Measurements from ENCODE around the gene MAPK8IP3.

The MAPK8IP3 gene

GRCh38 chr16:1749152-1750117, 43.4 kb downstream of the MAPK8IP3 start:
- no peaks in the 10 kb centered on the region for H3K27me3 ChIP-seq (replicated peaks; ENCODE audit: control insufficient read depth, insufficient read depth, low read length)
- no peak for TF ChIP-seq CTCF (IDR thresholded peaks at IDR 0.05; ENCODE audit: insufficient read depth, low read length, poor library complexity, severe bottlenecking)
- H3K4me3 ChIP-seq (replicated peaks; ENCODE audit: low read depth, low read length), result no peak overlapping the region
- no peak for DNase-seq (ENCODE audit: extremely low read depth, insufficient read length)
- peaks cover 28% of the 10 kb centered on the region for H3K36me3 ChIP-seq (ENCODE audit: control insufficient read depth, insufficient read depth, low read length)

- no peak for DNase-seq (ENCODE audit: extremely low read depth, insufficient read length)
- Histone ChIP-seq H3K27me3 (replicated peaks; ENCODE audit: control insufficient read depth, insufficient read depth, low read length) (no peaks in the 10 kb centered on the region), H3K4me3 (replicated peaks; ENCODE audit: low read depth, low read length) (no peak overlapping the region), H3K36me3 (ENCODE audit: control insufficient read depth, insufficient read depth, low read length) (peaks cover 27% of the 10 kb centered on the region)
- no peak for TF ChIP-seq CTCF (IDR thresholded peaks at IDR 0.05; ENCODE audit: insufficient read depth, low read length, poor library complexity, severe bottlenecking)
Observed at GRCh38 chr16:1751946-1752345, 46.0 kb downstream of the MAPK8IP3 start.

- no peaks in the 10 kb centered on the region for H3K27me3 ChIP-seq (replicated peaks; ENCODE audit: control insufficient read depth, insufficient read depth, low read length)
- H3K4me3 ChIP-seq (replicated peaks; ENCODE audit: low read depth, low read length), result no peak overlapping the region
- TF ChIP-seq CTCF (IDR thresholded peaks at IDR 0.05; ENCODE audit: insufficient read depth, low read length, poor library complexity, severe bottlenecking), result no peak
- peaks cover 28% of the 10 kb centered on the region for H3K36me3 ChIP-seq (ENCODE audit: control insufficient read depth, insufficient read depth, low read length)
- no peak for DNase-seq (ENCODE audit: extremely low read depth, insufficient read length)
Observed at GRCh38 chr16:1752853-1753252, 46.9 kb downstream of the MAPK8IP3 start.

GRCh38 chr16:1754204-1754603, 48.2 kb downstream of the MAPK8IP3 start:
- Histone ChIP-seq H3K36me3 (ENCODE audit: control insufficient read depth, insufficient read depth, low read length) (peaks cover 20% of the 10 kb centered on the region), H3K27me3 (replicated peaks; ENCODE audit: control insufficient read depth, insufficient read depth, low read length) (no peaks in the 10 kb centered on the region), H3K4me3 (replicated peaks; ENCODE audit: low read depth, low read length) (no peak overlapping the region)
- no peak for TF ChIP-seq CTCF (IDR thresholded peaks at IDR 0.05; ENCODE audit: insufficient read depth, low read length, poor library complexity, severe bottlenecking)
- DNase-seq (ENCODE audit: extremely low read depth, insufficient read length), result no peak

- Histone ChIP-seq H3K4me3 (replicated peaks; ENCODE audit: low read depth, low read length) (no peak overlapping the region), H3K36me3 (ENCODE audit: control insufficient read depth, insufficient read depth, low read length) (peaks cover 24% of the 10 kb centered on the region), H3K27me3 (replicated peaks; ENCODE audit: control insufficient read depth, insufficient read depth, low read length) (no peaks in the 10 kb centered on the region)
- no peak for DNase-seq (ENCODE audit: extremely low read depth, insufficient read length)
- TF ChIP-seq CTCF (IDR thresholded peaks at IDR 0.05; ENCODE audit: insufficient read depth, low read length, poor library complexity, severe bottlenecking), result no peak
Observed at GRCh38 chr16:1757714-1758461, 51.9 kb downstream of the MAPK8IP3 start.

Data from GM06990 (cell line).